HepG2 (cell line): ENCODE results near the gene CST4. TPM values are rescaled to one million over a fixed set of nuclear protein-coding genes. Genes with fewer than 3 reads are reported as not detected.

Experiments used
- AGO2 ChIP-seq: fragments of 200-400 bp; formaldehyde crosslinking; optimal IDR thresholded peaks from 2 replicates; pipeline ENCODE3; 2017; ENCODE audit warnings: mild to moderate bottlenecking, low read depth, low read length, moderate library complexity
- ARID4A ChIP-seq: sonication (generic); formaldehyde crosslinking; IDR thresholded peaks from 2 replicates; pipeline ENCODE4 v1.5.0; 2020; ENCODE audit warnings: mild to moderate bottlenecking, missing genetic modification reagents, borderline replicate concordance
- BRD4 ChIP-seq: sonication (generic); formaldehyde crosslinking; IDR thresholded peaks from 2 replicates; pipeline ENCODE4 v1.4.0; 2020; ENCODE audit warnings: missing genetic modification reagents
- FOXA3 ChIP-seq: IDR thresholded peaks from 2 replicates; pipeline ENCODE4 v1.6.1; 2016; ENCODE audit warnings: missing genetic modification reagents, missing compliant biosample characterization
- GATA4 ChIP-seq: sonication (generic); IDR thresholded peaks from 2 replicates; pipeline ENCODE4 v1.6.1; 2016; ENCODE audit warnings: antibody characterized with exemption, low read depth, borderline replicate concordance
- IRF1 ChIP-seq: sonication (generic); formaldehyde crosslinking; IDR thresholded peaks from 2 replicates; pipeline ENCODE4 v1.4.0; 2020; ENCODE audit warnings: low read depth, mild to moderate bottlenecking, missing genetic modification reagents
- KDM5A ChIP-seq: fragments of 200-600 bp; sonication (generic); IDR thresholded peaks from 2 replicates; pipeline ENCODE4 v1.7.0; 2018; ENCODE audit warnings: antibody characterized with exemption, mild to moderate bottlenecking, low read length, borderline replicate concordance
- KLF12 ChIP-seq: sonication (generic); formaldehyde crosslinking; IDR thresholded peaks from 2 replicates; pipeline ENCODE4 v1.4.0; 2020; ENCODE audit warnings: missing genetic modification reagents, borderline replicate concordance
- MAF1 ChIP-seq: sonication (generic); formaldehyde crosslinking; IDR thresholded peaks from 2 replicates; pipeline ENCODE4 v1.5.0; 2020; ENCODE audit warnings: missing genetic modification reagents, borderline replicate concordance
- RFX5 ChIP-seq: IDR thresholded peaks from 2 replicates; pipeline ENCODE4 v1.6.1; 2011; ENCODE audit warnings: low read depth, low read length, improper control_type of control experiment
- SMC3 ChIP-seq: IDR thresholded peaks from 2 replicates; pipeline ENCODE4 v1.6.1; 2011; ENCODE audit warnings: low read length, improper control_type of control experiment
- SP1 ChIP-seq, 2 experiments: fragments of 450-650 bp in 1 of 2; sonication (generic) in 1 of 2; formaldehyde crosslinking in 1 of 2; IDR thresholded peaks; 2 replicates each; pipeline versions ENCODE4 v1.4.0 to v1.6.1; 2016 to 2020; ENCODE audit warnings: missing genetic modification reagents in 1 of 2
- STAT5B ChIP-seq: sonication (generic); formaldehyde crosslinking; IDR thresholded peaks from 2 replicates; pipeline ENCODE4 v1.4.0; 2020; ENCODE audit warnings: missing genetic modification reagents
- TEAD2 ChIP-seq: sonication (generic); formaldehyde crosslinking; IDR thresholded peaks from 2 replicates; pipeline ENCODE4 v1.9.0; 2021; ENCODE audit warnings: missing genetic modification reagents
- XBP1 ChIP-seq: sonication (generic); formaldehyde crosslinking; IDR thresholded peaks from 2 replicates; pipeline ENCODE4 v1.5.0; 2020; ENCODE audit warnings: missing genetic modification reagents
- YEATS4 ChIP-seq: sonication (generic); formaldehyde crosslinking; IDR thresholded peaks from 2 replicates; pipeline ENCODE4 v1.4.0; 2020; ENCODE audit warnings: missing genetic modification reagents, borderline replicate concordance
- ZBTB49 ChIP-seq: sonication (generic); formaldehyde crosslinking; IDR thresholded peaks from 2 replicates; pipeline ENCODE4 v1.4.0; 2020; ENCODE audit warnings: missing genetic modification reagents, borderline replicate concordance
- ZC3H4 ChIP-seq: sonication (generic); formaldehyde crosslinking; IDR thresholded peaks from 2 replicates; pipeline ENCODE4 v1.4.0; 2020; ENCODE audit warnings: missing genetic modification reagents, borderline replicate concordance
- ZMYM3 ChIP-seq: sonication (generic); formaldehyde crosslinking; IDR thresholded peaks from 2 replicates; pipeline ENCODE4 v1.5.1; 2020; ENCODE audit warnings: mild to moderate bottlenecking, missing genetic modification reagents
- ZNF30 ChIP-seq: sonication (generic); formaldehyde crosslinking; IDR thresholded peaks from 2 replicates; pipeline ENCODE4 v1.5.0; 2020; ENCODE audit warnings: mild to moderate bottlenecking, missing genetic modification reagents
- ZNF547 ChIP-seq: sonication (generic); formaldehyde crosslinking; IDR thresholded peaks from 2 replicates; pipeline ENCODE4 v1.5.1; 2020; ENCODE audit warnings: mild to moderate bottlenecking, missing genetic modification reagents
- ZNF678 ChIP-seq: sonication (generic); formaldehyde crosslinking; IDR thresholded peaks from 2 replicates; pipeline ENCODE4 v1.4.0; 2020; ENCODE audit warnings: mild to moderate bottlenecking, missing genetic modification reagents
- ZSCAN29 ChIP-seq: sonication (generic); formaldehyde crosslinking; conservative IDR thresholded peaks from 2 replicates; pipeline ENCODE4 v1.4.0; 2020; ENCODE audit warnings: mild to moderate bottlenecking, missing genetic modification reagents
- polyA plus RNA-seq, 8 experiments: library from polyadenylated mRNA; depleted of rRNA in 3 of 8; stranded (reverse) in 7 of 8; unstranded in 1 of 8; fragments of >200 nt; fragmentation: Illumina TruSeq in 4 of 8; extraction: Trizol in 4 of 8; gene quantifications; 2 replicates each; pipeline versions ENCODE4 v1.2.1 to v1.2.3, GENCODE V29; 2011 to 2016; ENCODE audit warnings: low read depth in 4 of 8, missing spikeins in 1 of 8, mixed read lengths in 1 of 8; ENCODE audit not compliant: insufficient read depth in 1 of 8
- total RNA-seq, 5 experiments: library from RNA; depleted of rRNA; stranded (reverse); fragments of >200 nt; fragmentation: Illumina TruSeq; extraction: Trizol; gene quantifications; 2 replicates each; pipeline ENCODE4 v1.2.3, GENCODE V29; 2016; ENCODE audit warnings: low read depth in 1 of 5

Gene CST4
- total and polyA plus RNA-seq, 2 of the 13 experiments (the other 11 are each of a cell fraction or from before 2014, with no cell fraction given) = not detected

- TF ChIP-seq KLF12 (CRISPR knock-in tag) (0 out of 2 replicates have a peak, but pooled peaks have one; percentile 17), GATA4 (no peak), XBP1 (CRISPR knock-in tag) (no peak), BRD4 (CRISPR knock-in tag) (no peak; the same call in 1 of the 2 replicates), ZC3H4 (peak; percentile 99; the same call in 1 of the 2 replicates), ZNF678 (CRISPR knock-in tag) (0 out of 2 replicates have a peak, but pooled peaks have one; percentile 4), ZNF547 (no peak), STAT5B (CRISPR knock-in tag) (no peak), ZMYM3 (0 out of 2 replicates have a peak, but pooled peaks have one; percentile 4), ARID4A (peak; percentile 0; the same call in 1 of the 2 replicates), YEATS4 (CRISPR knock-in tag) (no peak), ZNF30 (CRISPR knock-in tag) (0 out of 2 replicates have a peak, but pooled peaks have one; percentile 33), FOXA3 (CRISPR knock-in tag) (no peak), TEAD2 (CRISPR knock-in tag) (no peak), IRF1 (CRISPR knock-in tag) (no peak), ZBTB49 (CRISPR knock-in tag) (no peak), AGO2 (no peak), SMC3 (no peak), SP1 (IDR thresholded peaks at IDR 0.05) (no peak), SP1 (CRISPR knock-in tag; IDR thresholded peaks at IDR 0.05) (no peak), KDM5A (no peak), RFX5 (no peak), ZSCAN29 (CRISPR knock-in tag) (no peak), MAF1 (CRISPR knock-in tag) (no peak)
These were observed 27.8 kb downstream of the CST4 start (continued) for GRCh38 chr20:23661002-23661429.
